ENCODE measurements around the gene NRSN2. TPM values are rescaled to one million over a fixed set of nuclear protein-coding genes. Genes with fewer than 3 reads are reported as not detected.

Gene NRSN2
- total and polyA plus RNA-seq, 2 donors (not counting 1 experiment from before 2014, with no cell fraction given): 5.0 to 8.6 TPM

DNA sequence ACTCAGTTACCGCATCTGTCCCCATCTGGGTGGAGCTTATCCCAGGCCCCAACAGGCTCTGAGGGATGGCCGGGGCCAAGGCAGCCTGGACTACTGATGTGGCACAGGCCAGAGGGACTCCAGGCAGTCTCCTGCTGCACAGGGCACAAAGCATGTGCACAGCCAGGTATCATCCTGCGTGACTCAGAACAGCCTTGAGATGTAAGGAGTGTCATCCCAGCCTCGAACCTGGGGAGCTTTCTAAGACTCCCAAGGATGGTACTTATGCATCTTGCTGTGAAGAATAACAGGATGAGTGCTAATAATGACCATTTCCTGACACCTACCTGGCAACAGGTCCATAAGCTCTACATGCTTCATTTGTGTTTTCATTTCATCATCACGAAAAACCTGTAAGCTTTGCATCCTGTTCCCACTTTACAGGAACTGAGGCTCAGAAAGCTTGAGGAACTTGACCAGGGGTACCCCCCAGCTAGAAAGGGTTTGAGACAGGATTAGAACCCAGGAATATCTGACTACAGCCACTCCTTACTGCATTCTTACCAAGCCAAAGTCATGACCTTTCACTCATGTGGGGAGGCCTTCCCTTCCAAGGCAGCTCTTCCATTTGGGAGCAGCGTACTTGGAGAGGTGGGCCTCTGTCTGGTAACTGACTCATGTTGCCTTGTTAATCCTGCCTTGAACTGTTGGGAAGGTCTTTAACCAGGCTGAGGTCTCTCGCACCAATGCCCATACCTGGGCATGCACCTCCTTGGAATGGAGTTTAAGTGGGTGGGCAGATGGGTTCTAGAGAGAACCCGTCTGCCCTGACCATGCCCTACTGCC lies 35.6 kb downstream of the NRSN2 start:
- Mint-ChIP-seq H3K4me3 (peak overlapping the region; percentile 83), H3K9me3 (ENCODE audit: insufficient read depth) (no peaks in the 10 kb centered on the region), H3K27ac (peak overlapping the region; percentile 87), H3K27me3 (no peaks in the 10 kb centered on the region), H3K4me1 (peaks cover 19% of the 10 kb centered on the region)
- peaks cover 9% of the 10 kb centered on the region in 2 donors for H3K4me1 ChIP-seq (ENCODE audit: control insufficient read depth in 2 of 2, insufficient read depth in 2 of 2, low read length in 2 of 2)
- H3K36me3 ChIP-seq (replicated peaks in 1 of 2; ENCODE audit: control extremely low read depth in 1 of 2, control insufficient read depth in 1 of 2, extremely low read depth in 1 of 2, insufficient read depth in 2 of 2, low read length in 1 of 2): peaks cover 0 to 2% of the 10 kb centered on the region in 2 experiments
- peaks cover 11% of the 10 kb centered on the region for H4K20me1 ChIP-seq (ENCODE audit: control insufficient read depth, insufficient read depth, low read length, poor library complexity, severe bottlenecking)
- TF ChIP-seq, protein P1, sequence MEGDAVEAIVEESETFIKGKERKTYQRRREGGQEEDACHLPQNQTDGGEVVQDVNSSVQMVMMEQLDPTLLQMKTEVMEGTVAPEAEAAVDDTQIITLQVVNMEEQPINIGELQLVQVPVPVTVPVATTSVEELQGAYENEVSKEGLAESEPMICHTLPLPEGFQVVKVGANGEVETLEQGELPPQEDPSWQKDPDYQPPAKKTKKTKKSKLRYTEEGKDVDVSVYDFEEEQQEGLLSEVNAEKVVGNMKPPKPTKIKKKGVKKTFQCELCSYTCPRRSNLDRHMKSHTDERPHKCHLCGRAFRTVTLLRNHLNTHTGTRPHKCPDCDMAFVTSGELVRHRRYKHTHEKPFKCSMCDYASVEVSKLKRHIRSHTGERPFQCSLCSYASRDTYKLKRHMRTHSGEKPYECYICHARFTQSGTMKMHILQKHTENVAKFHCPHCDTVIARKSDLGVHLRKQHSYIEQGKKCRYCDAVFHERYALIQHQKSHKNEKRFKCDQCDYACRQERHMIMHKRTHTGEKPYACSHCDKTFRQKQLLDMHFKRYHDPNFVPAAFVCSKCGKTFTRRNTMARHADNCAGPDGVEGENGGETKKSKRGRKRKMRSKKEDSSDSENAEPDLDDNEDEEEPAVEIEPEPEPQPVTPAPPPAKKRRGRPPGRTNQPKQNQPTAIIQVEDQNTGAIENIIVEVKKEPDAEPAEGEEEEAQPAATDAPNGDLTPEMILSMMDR (IDR thresholded peaks at IDR 0.05): no peak
- POLR2A ChIA-PET: interaction anchor here (0.5 to 1.6 kb wide), 2 partner anchors 32 to 80 kb away, joined by 4 to 6 read pairs; partner anchors contain the start of gene TBC1D20
- CTCF ChIA-PET: interaction anchor here (0.6 kb wide), 1 partner anchor 19 kb away, joined by 3 read pairs; no protein-coding TSS in a partner anchor
- H3K27ac ChIP-seq (ENCODE audit: low read length in 2 of 2): peak overlapping the region; percentile 41 to 49
- H3K79me2 ChIP-seq (ENCODE audit: control insufficient read depth, insufficient read depth, low read length): peaks cover 17% of the 10 kb centered on the region
- DNase-seq (no peak), ATAC-seq (ENCODE audit: low read depth) (peak; percentile 2)
- 56% methylated on average over 5 of the region's 8 CpGs for WGBS (ENCODE audit: insufficient coverage)
- no peak overlapping the region for H3K9ac ChIP-seq (ENCODE audit: low read length)
- H2AFZ ChIP-seq (ENCODE audit: insufficient read depth, low read depth, low read length, poor library complexity, severe bottlenecking): peak overlapping the region; percentile 83
- intact Hi-C loops (cut with micrococcal nuclease): loop anchor here (1.0 kb wide), 1 partner anchor 25 kb away; no protein-coding TSS in a partner anchor
- no peaks in the 10 kb centered on the region for H3K9me3 ChIP-seq (ENCODE audit: control extremely low read depth in 1 of 3, control insufficient read depth in 2 of 3, insufficient read depth in 1 of 3, low read length in 2 of 3)
- H3K27me3 ChIP-seq (replicated peaks in 1 of 4; ENCODE audit: control extremely low read depth in 1 of 4, control insufficient read depth in 3 of 4, insufficient read depth in 4 of 4, low read length in 3 of 4): no peaks in the 10 kb centered on the region
- H3K4me2 ChIP-seq (replicated peaks; ENCODE audit: low read depth, low read length, poor library complexity, severe bottlenecking): peak overlapping the region; percentile 98
- H3K4me3 ChIP-seq (ENCODE audit: control extremely low read depth in 1 of 5, extremely low read depth in 1 of 5, insufficient read depth in 1 of 5, low read depth in 2 of 5, low read length in 4 of 5): peak overlapping the region in 4 of 5 experiments; percentile 64 to 79 (median 76)

DNA sequence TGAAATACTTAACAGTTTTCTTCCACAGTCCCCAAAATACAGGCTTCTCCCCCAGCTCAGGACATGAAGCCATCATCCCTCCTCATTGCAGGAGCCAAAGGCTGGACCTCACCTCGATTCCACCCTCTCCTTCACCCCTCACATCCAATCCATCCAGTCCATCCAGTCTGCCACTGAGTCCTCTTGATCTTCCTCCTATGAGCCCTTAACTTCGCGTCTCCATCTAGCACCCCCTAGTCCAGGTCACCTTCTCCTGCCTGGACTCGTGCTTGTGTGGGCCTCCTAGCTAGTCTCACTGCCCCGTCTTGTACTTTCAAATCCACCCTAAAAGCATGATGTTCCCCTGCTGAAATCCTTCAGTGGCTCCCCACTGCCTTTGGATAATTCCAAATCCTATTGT lies 37.0 kb downstream of the NRSN2 start:
- H3K79me2 ChIP-seq (ENCODE audit: control insufficient read depth, insufficient read depth, low read length): peaks cover 26% of the 10 kb centered on the region
- peaks cover 0 to 15% of the 10 kb centered on the region in 2 experiments for H3K36me3 ChIP-seq (replicated peaks in 1 of 2; ENCODE audit: control extremely low read depth in 1 of 2, control insufficient read depth in 1 of 2, extremely low read depth in 1 of 2, insufficient read depth in 2 of 2, low read length in 1 of 2)
- ATAC-seq (ENCODE audit: low read depth): no peak

More for the DNA sequence above, 37.0 kb downstream of the NRSN2 start:
- H3K27me3 Mint-ChIP-seq: no peaks in the 10 kb centered on the region
- POLR2A ChIA-PET: no interaction called here
- Histone ChIP-seq H3K27me3 (replicated peaks in 1 of 4; ENCODE audit: control extremely low read depth in 1 of 4, control insufficient read depth in 3 of 4, insufficient read depth in 4 of 4, low read length in 3 of 4) (no peaks in the 10 kb centered on the region), H3K4me2 (replicated peaks; ENCODE audit: low read depth, low read length, poor library complexity, severe bottlenecking) (no peak overlapping the region), H3K9ac (ENCODE audit: low read length) (no peak overlapping the region), H3K4me3 (ENCODE audit: control extremely low read depth in 1 of 5, extremely low read depth in 1 of 5, insufficient read depth in 1 of 5, low read depth in 2 of 5, low read length in 4 of 5) (no peak overlapping the region), H3K27ac (ENCODE audit: low read length in 2 of 2) (no peak overlapping the region), H2AFZ (ENCODE audit: insufficient read depth, low read depth, low read length, poor library complexity, severe bottlenecking) (no peak overlapping the region), H3K4me1 (ENCODE audit: control insufficient read depth in 2 of 2, insufficient read depth in 2 of 2, low read length in 2 of 2) (peaks cover 9% of the 10 kb centered on the region in 2 donors), H4K20me1 (ENCODE audit: control insufficient read depth, insufficient read depth, low read length, poor library complexity, severe bottlenecking) (peaks cover 18% of the 10 kb centered on the region), H3K9me3 (ENCODE audit: control extremely low read depth in 1 of 3, control insufficient read depth in 2 of 3, insufficient read depth in 1 of 3, low read length in 2 of 3) (no peaks in the 10 kb centered on the region)
- H3K27ac Mint-ChIP-seq: peak overlapping the region; percentile 1
- no peaks in the 10 kb centered on the region for H3K9me3 Mint-ChIP-seq (ENCODE audit: insufficient read depth)
- no peak for DNase-seq
- 96% methylated on average over 4 of the region's 5 CpGs for WGBS (ENCODE audit: insufficient coverage)
- CTCF ChIA-PET: no interaction called here
- no peak for TF ChIP-seq EZH2 (IDR thresholded peaks at IDR 0.05; ENCODE audit: borderline replicate concordance, insufficient read depth, low read depth, low read length, poor library complexity, severe bottlenecking)
- TF ChIP-seq, protein P1 (IDR thresholded peaks at IDR 0.05): no peak
- peak overlapping the region; percentile 1 for H3K4me3 Mint-ChIP-seq
- intact Hi-C loops (cut with micrococcal nuclease): no loop called here
- peaks cover 19% of the 10 kb centered on the region for H3K4me1 Mint-ChIP-seq
